Measurements from ENCODE around the gene SENP6.

Gene SENP6

GRCh38 chr6:75746221-75746620 lies 144.5 kb downstream of the SENP6 start:
- H3K9me3 ChIP-seq (replicated peaks in 1 of 11) = no peaks in the 10 kb centered on the region
- H3K9ac ChIP-seq = no peak overlapping the region
- peaks cover 0 to 17% (median 12%) of the 10 kb centered on the region in 11 experiments; a peak in 14 of 22 replicates for H4K20me1 ChIP-seq
- H3K4me1 ChIP-seq = peaks cover 16 to 26% (median 20%) of the 10 kb centered on the region in 10 experiments
- no peak overlapping the region for H3K27ac ChIP-seq
- no peaks in the 10 kb centered on the region for H3K36me3 ChIP-seq
- H3K27me3 ChIP-seq = peaks cover 43 to 69% (median 53%) of the 10 kb centered on the region in 11 experiments
- no peak overlapping the region for H3K4me2 ChIP-seq
- TF ChIP-seq Cebpa-rat (IDR thresholded peaks at IDR 0.05) = no peak
- H3K4me3 ChIP-seq = no peak overlapping the region

- Histone ChIP-seq H3K4me1 (peaks cover 16 to 26% (median 20%) of the 10 kb centered on the region in 10 experiments), H3K27ac (no peak overlapping the region), H3K36me3 (no peaks in the 10 kb centered on the region), H3K9me3 (replicated peaks in 1 of 11) (no peaks in the 10 kb centered on the region), H3K27me3 (peaks cover 43 to 80% (median 60%) of the 10 kb centered on the region in 11 experiments), H3K4me2 (peak overlapping the region in 5 of 11 experiments; percentile 97 to 100 (median 99); a peak in 7 of 22 replicates), H4K20me1 (peaks cover 0 to 17% (median 12%) of the 10 kb centered on the region in 11 experiments; a peak in 14 of 22 replicates), H3K4me3 (0 out of 20 replicates have a peak overlapping the region, but pooled peaks of 1 of the 10 experiments have one; percentile 74), H3K9ac (no peak overlapping the region)
- TF ChIP-seq Cebpa-rat (IDR thresholded peaks at IDR 0.05) = no peak
These were observed 145.7 kb downstream of the SENP6 start for GRCh38 chr6:75747152-75747992.

GRCh38 chr6:75748003-75748742 lies 146.5 kb downstream of the SENP6 start:
- peak overlapping the region; percentile 96 to 100 (median 99) for H3K4me2 ChIP-seq
- TF ChIP-seq Cebpa-rat (IDR thresholded peaks at IDR 0.05) = no peak
- H3K27me3 ChIP-seq = peaks cover 43 to 83% (median 62%) of the 10 kb centered on the region in 11 experiments
- peaks cover 16 to 26% (median 20%) of the 10 kb centered on the region in 10 experiments for H3K4me1 ChIP-seq
- no peak overlapping the region for H3K27ac ChIP-seq
- peak overlapping the region; percentile 64 to 79 (median 70) for H3K4me3 ChIP-seq
- H3K36me3 ChIP-seq = no peaks in the 10 kb centered on the region
- H4K20me1 ChIP-seq = peaks cover 0 to 17% (median 12%) of the 10 kb centered on the region in 11 experiments; a peak in 14 of 22 replicates
- H3K9me3 ChIP-seq (replicated peaks in 1 of 11) = no peaks in the 10 kb centered on the region
- peak overlapping the region; percentile 46 to 72 (median 63); a peak in 19 of 22 replicates for H3K9ac ChIP-seq

- Histone ChIP-seq H3K9me3 (replicated peaks in 1 of 11) (no peaks in the 10 kb centered on the region), H3K4me1 (peaks cover 16 to 26% (median 20%) of the 10 kb centered on the region in 10 experiments), H3K27me3 (peaks cover 43 to 79% (median 62%) of the 10 kb centered on the region in 11 experiments), H3K36me3 (no peaks in the 10 kb centered on the region), H3K4me3 (peak within 1 kb of the TSS; percentile 64 to 79 (median 70)), H4K20me1 (peaks cover 0 to 17% (median 12%) of the 10 kb centered on the region in 11 experiments; a peak in 14 of 22 replicates), H3K27ac (peak within 1 kb of the TSS in 3 of 11 experiments; percentile 17 to 46 (median 26); a peak in 6 of 22 replicates), H3K9ac (peak within 1 kb of the TSS; percentile 46 to 72 (median 63)), H3K4me2 (peak within 1 kb of the TSS; percentile 96 to 100 (median 99))
- no peak for TF ChIP-seq Cebpa-rat (IDR thresholded peaks at IDR 0.05)
These were observed 147.3 kb downstream of the SENP6 start, which contains the start of gene MYO6 for GRCh38 chr6:75748743-75749538. TSS of gene MYO6 (plus strand) at chr6:75749239. CDS start at chr6:75817548, 68,309 bp downstream.

GRCh38 chr6:75751443-75751842 lies 149.8 kb downstream of the SENP6 start:
- H3K36me3 ChIP-seq = no peaks in the 10 kb centered on the region
- H3K4me3 ChIP-seq = no peak overlapping the region
- H3K4me1 ChIP-seq = peaks cover 16 to 26% (median 20%) of the 10 kb centered on the region in 10 experiments
- no peaks in the 10 kb centered on the region for H3K9me3 ChIP-seq (replicated peaks in 1 of 11)
- peaks cover 0 to 17% (median 12%) of the 10 kb centered on the region in 11 experiments; a peak in 14 of 22 replicates for H4K20me1 ChIP-seq
- no peak overlapping the region for H3K4me2 ChIP-seq
- no peak overlapping the region for H3K27ac ChIP-seq
- peaks cover 43 to 61% (median 56%) of the 10 kb centered on the region in 11 experiments for H3K27me3 ChIP-seq
- no peak overlapping the region for H3K9ac ChIP-seq
- no peak for TF ChIP-seq Cebpa-rat (IDR thresholded peaks at IDR 0.05)

GRCh38 chr6:75752365-75752764 lies 150.7 kb downstream of the SENP6 start:
- TF ChIP-seq Cebpa-rat (IDR thresholded peaks at IDR 0.05) = no peak
- peaks cover 38 to 52% (median 49%) of the 10 kb centered on the region in 11 experiments for H3K27me3 ChIP-seq
- no peak overlapping the region for H3K4me2 ChIP-seq
- no peak overlapping the region for H3K4me3 ChIP-seq
- H3K4me1 ChIP-seq = peaks cover 16 to 23% (median 20%) of the 10 kb centered on the region in 10 experiments
- H3K36me3 ChIP-seq = no peaks in the 10 kb centered on the region
- no peaks in the 10 kb centered on the region for H3K9me3 ChIP-seq (replicated peaks in 1 of 11)
- H4K20me1 ChIP-seq = peaks cover 0 to 17% (median 12%) of the 10 kb centered on the region in 11 experiments; a peak in 14 of 22 replicates
- H3K9ac ChIP-seq = no peak overlapping the region
- no peak overlapping the region for H3K27ac ChIP-seq

GRCh38 chr6:75755704-75756103 lies 154.0 kb downstream of the SENP6 start:
- Histone ChIP-seq H3K27me3 (peaks cover 5 to 19% (median 16%) of the 10 kb centered on the region in 11 experiments), H3K4me2 (no peak overlapping the region), H3K9ac (no peak overlapping the region), H4K20me1 (no peaks in the 10 kb centered on the region), H3K9me3 (replicated peaks in 1 of 11) (no peaks in the 10 kb centered on the region), H3K4me1 (peaks cover 0 to 12% (median 10%) of the 10 kb centered on the region in 10 experiments; a peak in 14 of 20 replicates), H3K36me3 (no peaks in the 10 kb centered on the region), H3K27ac (no peak overlapping the region), H3K4me3 (no peak overlapping the region)
- TF ChIP-seq Cebpa-rat (IDR thresholded peaks at IDR 0.05) = no peak

GRCh38 chr6:75757295-75757694 lies 155.6 kb downstream of the SENP6 start:
- Histone ChIP-seq H3K4me3 (no peak overlapping the region), H3K27ac (no peak overlapping the region), H3K4me2 (no peak overlapping the region), H4K20me1 (no peaks in the 10 kb centered on the region), H3K9ac (no peak overlapping the region), H3K9me3 (replicated peaks in 1 of 11) (no peaks in the 10 kb centered on the region), H3K27me3 (peaks cover 0 to 4% (median 2%) of the 10 kb centered on the region in 11 experiments; a peak in 7 of 22 replicates), H3K4me1 (peaks cover 0 to 12% (median 10%) of the 10 kb centered on the region in 10 experiments; a peak in 14 of 20 replicates), H3K36me3 (no peaks in the 10 kb centered on the region)
- TF ChIP-seq Cebpa-rat (IDR thresholded peaks at IDR 0.05) = no peak

Measured in BLaER1 treated with 17β-estradiol and CSF1 and Interleukin-3, amounts not matched to agents 10 nM and 100 nM (cell line).